Measurements from ENCODE around the gene CNIH3.

The CNIH3 gene

DNA sequence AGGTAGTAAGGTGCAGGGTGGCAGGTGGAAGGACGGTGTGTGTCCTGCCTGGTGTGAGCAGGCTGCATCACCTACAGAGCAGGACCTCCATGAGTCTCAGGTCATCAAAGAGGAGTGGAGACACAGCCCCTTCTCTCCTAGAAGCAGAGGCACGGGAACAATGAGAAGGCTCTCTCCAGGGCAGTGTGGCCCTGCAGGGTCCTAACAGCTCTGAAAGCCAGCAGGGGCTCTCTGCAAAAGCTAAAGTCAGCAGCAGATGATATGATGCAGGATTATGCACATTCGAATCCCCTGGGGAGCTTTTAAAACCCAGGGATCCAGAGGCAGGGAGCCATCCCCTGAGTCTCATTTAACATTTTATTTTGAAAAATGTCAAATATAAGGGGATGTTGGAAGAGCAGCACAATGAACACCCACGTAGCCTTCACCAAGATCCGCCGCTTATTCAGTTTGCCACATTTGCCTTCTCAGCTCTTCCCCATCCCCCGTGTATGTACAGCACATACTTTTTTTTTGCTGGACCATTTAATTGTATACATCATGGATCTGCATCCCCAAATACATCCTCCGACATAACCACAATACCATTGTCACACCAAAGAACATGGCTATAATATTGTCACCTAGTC is 88.1 kb downstream of the CNIH3 start:
- TF ChIP-seq ZNF565 (CRISPR knock-in tag; conservative IDR thresholded peaks at IDR 0.05; ENCODE audit: low read depth) = no peak
- no peak for TF ChIP-seq GLIS3 (CRISPR knock-in tag; IDR thresholded peaks at IDR 0.05)
- no peak for TF ChIP-seq CSRNP3 (CRISPR knock-in tag; IDR thresholded peaks at IDR 0.05)
- TF ChIP-seq ESRRG (CRISPR knock-in tag; IDR thresholded peaks at IDR 0.05) = no peak
- TF ChIP-seq SNAI2 (CRISPR knock-in tag; IDR thresholded peaks at IDR 0.05) = no peak
- TF ChIP-seq, protein P1, sequence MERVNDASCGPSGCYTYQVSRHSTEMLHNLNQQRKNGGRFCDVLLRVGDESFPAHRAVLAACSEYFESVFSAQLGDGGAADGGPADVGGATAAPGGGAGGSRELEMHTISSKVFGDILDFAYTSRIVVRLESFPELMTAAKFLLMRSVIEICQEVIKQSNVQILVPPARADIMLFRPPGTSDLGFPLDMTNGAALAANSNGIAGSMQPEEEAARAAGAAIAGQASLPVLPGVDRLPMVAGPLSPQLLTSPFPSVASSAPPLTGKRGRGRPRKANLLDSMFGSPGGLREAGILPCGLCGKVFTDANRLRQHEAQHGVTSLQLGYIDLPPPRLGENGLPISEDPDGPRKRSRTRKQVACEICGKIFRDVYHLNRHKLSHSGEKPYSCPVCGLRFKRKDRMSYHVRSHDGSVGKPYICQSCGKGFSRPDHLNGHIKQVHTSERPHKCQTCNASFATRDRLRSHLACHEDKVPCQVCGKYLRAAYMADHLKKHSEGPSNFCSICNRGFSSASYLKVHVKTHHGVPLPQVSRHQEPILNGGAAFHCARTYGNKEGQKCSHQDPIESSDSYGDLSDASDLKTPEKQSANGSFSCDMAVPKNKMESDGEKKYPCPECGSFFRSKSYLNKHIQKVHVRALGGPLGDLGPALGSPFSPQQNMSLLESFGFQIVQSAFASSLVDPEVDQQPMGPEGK (CRISPR knock-in tag; IDR thresholded peaks at IDR 0.05; ENCODE audit: borderline replicate concordance) = no peak
- no peak for TF ChIP-seq TCF4 (CRISPR knock-in tag; IDR thresholded peaks at IDR 0.05; ENCODE audit: borderline replicate concordance)
- no peak for TF ChIP-seq ZC3H10 (CRISPR knock-in tag; IDR thresholded peaks at IDR 0.05)
- TF ChIP-seq ZNF8 (CRISPR knock-in tag; IDR thresholded peaks at IDR 0.05) = no peak
- TF ChIP-seq POU6F1 (CRISPR knock-in tag; IDR thresholded peaks at IDR 0.05; ENCODE audit: borderline replicate concordance, low read depth) = no peak
- no peak for ATAC-seq

- no peak for ATAC-seq
- TF ChIP-seq, protein P2, sequence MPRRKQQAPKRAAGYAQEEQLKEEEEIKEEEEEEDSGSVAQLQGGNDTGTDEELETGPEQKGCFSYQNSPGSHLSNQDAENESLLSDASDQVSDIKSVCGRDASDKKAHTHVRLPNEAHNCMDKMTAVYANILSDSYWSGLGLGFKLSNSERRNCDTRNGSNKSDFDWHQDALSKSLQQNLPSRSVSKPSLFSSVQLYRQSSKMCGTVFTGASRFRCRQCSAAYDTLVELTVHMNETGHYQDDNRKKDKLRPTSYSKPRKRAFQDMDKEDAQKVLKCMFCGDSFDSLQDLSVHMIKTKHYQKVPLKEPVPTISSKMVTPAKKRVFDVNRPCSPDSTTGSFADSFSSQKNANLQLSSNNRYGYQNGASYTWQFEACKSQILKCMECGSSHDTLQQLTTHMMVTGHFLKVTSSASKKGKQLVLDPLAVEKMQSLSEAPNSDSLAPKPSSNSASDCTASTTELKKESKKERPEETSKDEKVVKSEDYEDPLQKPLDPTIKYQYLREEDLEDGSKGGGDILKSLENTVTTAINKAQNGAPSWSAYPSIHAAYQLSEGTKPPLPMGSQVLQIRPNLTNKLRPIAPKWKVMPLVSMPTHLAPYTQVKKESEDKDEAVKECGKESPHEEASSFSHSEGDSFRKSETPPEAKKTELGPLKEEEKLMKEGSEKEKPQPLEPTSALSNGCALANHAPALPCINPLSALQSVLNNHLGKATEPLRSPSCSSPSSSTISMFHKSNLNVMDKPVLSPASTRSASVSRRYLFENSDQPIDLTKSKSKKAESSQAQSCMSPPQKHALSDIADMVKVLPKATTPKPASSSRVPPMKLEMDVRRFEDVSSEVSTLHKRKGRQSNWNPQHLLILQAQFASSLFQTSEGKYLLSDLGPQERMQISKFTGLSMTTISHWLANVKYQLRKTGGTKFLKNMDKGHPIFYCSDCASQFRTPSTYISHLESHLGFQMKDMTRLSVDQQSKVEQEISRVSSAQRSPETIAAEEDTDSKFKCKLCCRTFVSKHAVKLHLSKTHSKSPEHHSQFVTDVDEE (CRISPR knock-in tag; IDR thresholded peaks at IDR 0.05) = no peak
- no peak for TF ChIP-seq ISL1 (CRISPR knock-in tag; IDR thresholded peaks at IDR 0.05)
- no peak for TF ChIP-seq SNAI2 (CRISPR knock-in tag; IDR thresholded peaks at IDR 0.05)
- TF ChIP-seq OSR1 (CRISPR knock-in tag; IDR thresholded peaks at IDR 0.05) = no peak
- TF ChIP-seq POU6F1 (CRISPR knock-in tag; IDR thresholded peaks at IDR 0.05; ENCODE audit: borderline replicate concordance, low read depth) = no peak
- no peak for TF ChIP-seq TCF4 (CRISPR knock-in tag; IDR thresholded peaks at IDR 0.05; ENCODE audit: borderline replicate concordance)
- no peak for TF ChIP-seq ZFP3 (CRISPR knock-in tag; IDR thresholded peaks at IDR 0.05)
Observed at GRCh38 chr1:224705578-224705977, 89.5 kb downstream of the CNIH3 start.

- peak; percentile 82 for ATAC-seq
- TF ChIP-seq CSRNP3 (CRISPR knock-in tag; IDR thresholded peaks at IDR 0.05) (no peak), ZC3H10 (CRISPR knock-in tag; IDR thresholded peaks at IDR 0.05) (no peak), POU6F1 (CRISPR knock-in tag; IDR thresholded peaks at IDR 0.05; ENCODE audit: borderline replicate concordance, low read depth) (no peak), ZNF70 (CRISPR knock-in tag; IDR thresholded peaks at IDR 0.05) (no peak), BACH2 (CRISPR knock-in tag; IDR thresholded peaks at IDR 0.05; ENCODE audit: borderline replicate concordance) (no peak), ZNF8 (CRISPR knock-in tag; IDR thresholded peaks at IDR 0.05) (no peak), ARNTL (CRISPR knock-in tag; IDR thresholded peaks at IDR 0.05; ENCODE audit: borderline replicate concordance, low read depth) (no peak), CREB5 (CRISPR knock-in tag; IDR thresholded peaks at IDR 0.05; ENCODE audit: low read depth) (no peak), OSR1 (CRISPR knock-in tag; IDR thresholded peaks at IDR 0.05) (no peak), ESRRG (CRISPR knock-in tag; IDR thresholded peaks at IDR 0.05) (no peak), ISL1 (CRISPR knock-in tag; IDR thresholded peaks at IDR 0.05) (no peak)
Observed at GRCh38 chr1:224707843-224708725, 92.0 kb downstream of the CNIH3 start.

Measured in SK-N-SH treated with all-trans-retinoic acid at 6 μM for 48 hours (cell line).